DND-41 (cell line): ENCODE data around the gene DHX38.

Experiments used
- CTCF ChIP-seq: IDR thresholded peaks from 2 replicates; pipeline ENCODE4 v1.5.1; 2012; ENCODE audit warnings: borderline replicate concordance, low read length, moderate library complexity, mild to moderate bottlenecking; ENCODE audit not compliant: poor library complexity, severe bottlenecking; ENCODE audit errors: extremely low read depth
- EZH2 ChIP-seq: IDR thresholded peaks from 3 replicates; pipeline ENCODE4 v1.6.1; 2012; ENCODE audit warnings: borderline replicate concordance, low read depth, mild to moderate bottlenecking, moderate library complexity, low read length, inconsistent platforms; ENCODE audit not compliant: severe bottlenecking

GRCh38 chr16:72049110-72049509, 44.5 kb upstream of the DHX38 start:
- TF ChIP-seq EZH2, result no peak
- TF ChIP-seq CTCF, result no peak
